HepG2 (cell line): ENCODE data around the gene MCC. TPM values are rescaled to one million over a fixed set of nuclear protein-coding genes. Genes with fewer than 3 reads are reported as not detected.

Experiments used
- BCL6 ChIP-seq: IDR thresholded peaks from 2 replicates; pipeline ENCODE4 v1.6.1; 2016; ENCODE audit warnings: missing genetic modification reagents, missing compliant biosample characterization
- FOXA1 ChIP-seq, 2 experiments: fragments of 450-650 bp in 1 of 2; sonication (generic) in 1 of 2; formaldehyde crosslinking in 1 of 2; IDR thresholded peaks; 2 replicates each; pipeline versions ENCODE4 v1.4.0 to v1.6.1; 2016 to 2020; ENCODE audit warnings: missing genetic modification reagents in 1 of 2
- FOXJ3 ChIP-seq: sonication (generic); formaldehyde crosslinking; IDR thresholded peaks from 2 replicates; pipeline ENCODE4 v1.4.0; 2020; ENCODE audit warnings: missing genetic modification reagents, mild to moderate bottlenecking, borderline replicate concordance
- GFI1 ChIP-seq: sonication (generic); formaldehyde crosslinking; IDR thresholded peaks from 2 replicates; pipeline ENCODE4 v1.5.0; 2020; ENCODE audit warnings: missing genetic modification reagents, mild to moderate bottlenecking, borderline replicate concordance
- HIVEP1 ChIP-seq: sonication (generic); formaldehyde crosslinking; IDR thresholded peaks from 2 replicates; pipeline ENCODE4 v1.4.0; 2020; ENCODE audit warnings: mild to moderate bottlenecking, missing genetic modification reagents
- HOXA5 ChIP-seq: sonication (generic); formaldehyde crosslinking; IDR thresholded peaks from 2 replicates; pipeline ENCODE4 v1.4.0; 2020; ENCODE audit warnings: missing genetic modification reagents
- KAT8 ChIP-seq: IDR thresholded peaks from 2 replicates; pipeline ENCODE4 v1.6.1; 2016; ENCODE audit warnings: missing genetic modification reagents, missing compliant biosample characterization
- MBD4 ChIP-seq: IDR thresholded peaks from 2 replicates; pipeline ENCODE4 v1.6.1; 2012; ENCODE audit warnings: low read length, inconsistent platforms, borderline replicate concordance
- NFE2L2 ChIP-seq: fragments of 150-350 bp; IDR thresholded peaks from 2 replicates; pipeline ENCODE4 v1.6.1; 2014; ENCODE audit warnings: low read length
- NFYC ChIP-seq: IDR thresholded peaks from 2 replicates; pipeline ENCODE4 v1.6.1; 2016; ENCODE audit warnings: missing genetic modification reagents, missing compliant biosample characterization
- RFX1 ChIP-seq: fragments of 450-650 bp; IDR thresholded peaks from 2 replicates; pipeline ENCODE4 v1.6.1; 2017
- SCMH1 ChIP-seq: sonication (generic); formaldehyde crosslinking; IDR thresholded peaks from 2 replicates; pipeline ENCODE4 v1.9.0; 2021; ENCODE audit warnings: missing genetic modification reagents, mild to moderate bottlenecking, borderline replicate concordance
- XBP1 ChIP-seq: sonication (generic); formaldehyde crosslinking; IDR thresholded peaks from 2 replicates; pipeline ENCODE4 v1.5.0; 2020; ENCODE audit warnings: missing genetic modification reagents
- ZFP36L2 ChIP-seq: sonication (generic); formaldehyde crosslinking; IDR thresholded peaks from 2 replicates; pipeline ENCODE4 v1.4.0; 2020; ENCODE audit warnings: missing genetic modification reagents
- ZMYM3 ChIP-seq: sonication (generic); formaldehyde crosslinking; IDR thresholded peaks from 2 replicates; pipeline ENCODE4 v1.5.1; 2020; ENCODE audit warnings: mild to moderate bottlenecking, missing genetic modification reagents
- ZNF367 ChIP-seq: sonication (generic); formaldehyde crosslinking; IDR thresholded peaks from 2 replicates; pipeline ENCODE4 v1.4.0; 2020; ENCODE audit warnings: missing genetic modification reagents, borderline replicate concordance
- ZNF549 ChIP-seq: sonication (generic); formaldehyde crosslinking; IDR thresholded peaks from 2 replicates; pipeline ENCODE4 v1.5.0; 2020; ENCODE audit warnings: missing genetic modification reagents
- polyA plus RNA-seq, 8 experiments: library from polyadenylated mRNA; depleted of rRNA in 3 of 8; stranded (reverse) in 7 of 8; unstranded in 1 of 8; fragments of >200 nt; fragmentation: Illumina TruSeq in 4 of 8; extraction: Trizol in 4 of 8; gene quantifications; 2 replicates each; pipeline versions ENCODE4 v1.2.1 to v1.2.3, GENCODE V29; 2011 to 2016; ENCODE audit warnings: low read depth in 4 of 8, missing spikeins in 1 of 8, mixed read lengths in 1 of 8; ENCODE audit not compliant: insufficient read depth in 1 of 8
- total RNA-seq, 5 experiments: library from RNA; depleted of rRNA; stranded (reverse); fragments of >200 nt; fragmentation: Illumina TruSeq; extraction: Trizol; gene quantifications; 2 replicates each; pipeline ENCODE4 v1.2.3, GENCODE V29; 2016; ENCODE audit warnings: low read depth in 1 of 5
- TF ChIP-seq, protein P1 (sequence below): sonication (generic); formaldehyde crosslinking; IDR thresholded peaks from 2 replicates; pipeline ENCODE4 v1.4.0; 2020; ENCODE audit warnings: missing genetic modification reagents
- TF ChIP-seq, protein P2 (sequence below): sonication (generic); formaldehyde crosslinking; IDR thresholded peaks from 2 replicates; pipeline ENCODE4 v1.5.0; 2020; ENCODE audit warnings: mild to moderate bottlenecking, missing genetic modification reagents
- TF ChIP-seq, protein P3 (sequence below): sonication (generic); formaldehyde crosslinking; IDR thresholded peaks from 2 replicates; pipeline ENCODE4 v1.5.0; 2020; ENCODE audit warnings: missing genetic modification reagents, mild to moderate bottlenecking, borderline replicate concordance
- TF ChIP-seq, protein P4 (sequence below): IDR thresholded peaks from 2 replicates; pipeline ENCODE4 v1.6.1; 2016; ENCODE audit warnings: missing genetic modification reagents, missing compliant biosample characterization
- TF ChIP-seq, protein P5 (sequence below), 2 experiments: sonication (generic) in 1 of 2; formaldehyde crosslinking in 1 of 2; IDR thresholded peaks; 2 replicates each; pipeline versions ENCODE4 v1.5.1 to v1.6.1; 2011 to 2020; ENCODE audit warnings: borderline replicate concordance in 1 of 2, low read depth in 1 of 2, low read length in 1 of 2, mild to moderate bottlenecking in 1 of 2, missing genetic modification reagents in 1 of 2, moderate library complexity in 1 of 2

MCC gene
- total and polyA plus RNA-seq, 2 of the 13 experiments (the other 11 are each of a cell fraction or from before 2014, with no cell fraction given): 0.55 to 2.4 TPM

DNA sequence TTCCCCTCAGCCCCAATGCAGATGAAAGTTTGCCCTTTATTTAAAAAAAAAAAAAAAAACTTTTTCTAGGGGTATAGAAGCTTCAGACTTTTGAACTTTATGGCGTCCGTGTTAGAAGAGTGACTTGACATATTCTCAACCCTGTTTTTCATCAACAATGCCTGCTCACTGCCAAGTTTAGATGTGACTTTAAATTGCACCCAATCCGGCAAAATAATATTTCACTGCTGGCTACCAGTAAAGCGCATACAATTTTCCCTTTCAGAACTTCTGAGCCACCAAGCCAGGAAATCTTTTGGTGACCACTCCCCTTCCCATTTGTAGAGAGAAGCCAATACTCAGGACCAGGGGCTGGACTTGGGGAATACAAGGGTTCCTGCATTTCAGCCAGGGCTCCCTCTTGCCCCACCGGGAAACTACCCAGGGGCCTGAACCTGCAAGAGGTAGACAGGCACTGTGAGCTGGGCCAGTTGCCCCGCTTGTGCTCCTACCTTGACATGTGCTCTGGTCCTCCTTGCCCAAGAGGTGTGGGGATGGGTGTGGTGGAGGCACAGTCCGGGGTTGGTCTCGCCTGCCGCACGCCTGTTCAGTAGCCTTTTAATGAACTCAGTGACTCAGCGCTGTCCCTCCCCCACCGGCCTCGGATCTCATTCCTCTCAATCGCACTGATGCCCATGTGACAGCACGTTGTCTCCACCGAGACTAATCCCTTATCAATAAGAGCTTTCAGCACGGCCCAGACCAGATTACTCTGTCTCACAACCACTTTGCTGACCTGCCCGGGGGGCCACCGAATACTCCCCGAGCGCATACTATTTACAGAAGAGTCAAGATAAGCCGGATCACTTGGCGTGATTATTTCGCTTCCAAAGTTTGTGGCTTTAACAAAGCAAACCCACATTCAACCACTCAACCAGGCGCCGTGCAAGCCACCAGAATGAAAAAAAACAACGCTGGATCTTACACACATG, 285.2 kb downstream of the MCC start (continued):
- TF ChIP-seq, protein P1, sequence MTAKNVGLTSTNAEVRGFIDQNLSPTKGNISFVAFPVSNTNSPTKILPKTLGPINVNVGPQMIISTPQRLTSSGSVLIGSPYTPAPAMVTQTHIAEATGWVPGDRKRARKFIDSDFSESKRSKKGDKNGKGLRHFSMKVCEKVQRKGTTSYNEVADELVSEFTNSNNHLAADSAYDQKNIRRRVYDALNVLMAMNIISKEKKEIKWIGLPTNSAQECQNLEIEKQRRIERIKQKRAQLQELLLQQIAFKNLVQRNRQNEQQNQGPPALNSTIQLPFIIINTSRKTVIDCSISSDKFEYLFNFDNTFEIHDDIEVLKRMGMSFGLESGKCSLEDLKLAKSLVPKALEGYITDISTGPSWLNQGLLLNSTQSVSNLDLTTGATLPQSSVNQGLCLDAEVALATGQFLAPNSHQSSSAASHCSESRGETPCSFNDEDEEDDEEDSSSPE: peak; percentile 23; the same call in 1 of the 2 replicates
- TF ChIP-seq ZFP36L2 (no peak), GFI1 (no peak), NFYC (CRISPR knock-in tag) (no peak), BCL6 (CRISPR knock-in tag) (0 out of 2 replicates have a peak, but pooled peaks have one; percentile 23), ZNF367 (CRISPR knock-in tag) (no peak), MBD4 (no peak), HIVEP1 (CRISPR knock-in tag) (no peak), XBP1 (CRISPR knock-in tag) (no peak), HOXA5 (CRISPR knock-in tag) (no peak), NFE2L2 (peak; percentile 49; the same call in 1 of the 2 replicates), RFX1 (no peak), KAT8 (CRISPR knock-in tag) (0 out of 2 replicates have a peak, but pooled peaks have one; percentile 35), SCMH1 (no peak), FOXA1 (IDR thresholded peaks at IDR 0.05) (no peak), FOXA1 (CRISPR knock-in tag; IDR thresholded peaks at IDR 0.05) (no peak), ZNF549 (CRISPR knock-in tag) (no peak), ZMYM3 (no peak), FOXJ3 (no peak)
- TF ChIP-seq, protein P2, sequence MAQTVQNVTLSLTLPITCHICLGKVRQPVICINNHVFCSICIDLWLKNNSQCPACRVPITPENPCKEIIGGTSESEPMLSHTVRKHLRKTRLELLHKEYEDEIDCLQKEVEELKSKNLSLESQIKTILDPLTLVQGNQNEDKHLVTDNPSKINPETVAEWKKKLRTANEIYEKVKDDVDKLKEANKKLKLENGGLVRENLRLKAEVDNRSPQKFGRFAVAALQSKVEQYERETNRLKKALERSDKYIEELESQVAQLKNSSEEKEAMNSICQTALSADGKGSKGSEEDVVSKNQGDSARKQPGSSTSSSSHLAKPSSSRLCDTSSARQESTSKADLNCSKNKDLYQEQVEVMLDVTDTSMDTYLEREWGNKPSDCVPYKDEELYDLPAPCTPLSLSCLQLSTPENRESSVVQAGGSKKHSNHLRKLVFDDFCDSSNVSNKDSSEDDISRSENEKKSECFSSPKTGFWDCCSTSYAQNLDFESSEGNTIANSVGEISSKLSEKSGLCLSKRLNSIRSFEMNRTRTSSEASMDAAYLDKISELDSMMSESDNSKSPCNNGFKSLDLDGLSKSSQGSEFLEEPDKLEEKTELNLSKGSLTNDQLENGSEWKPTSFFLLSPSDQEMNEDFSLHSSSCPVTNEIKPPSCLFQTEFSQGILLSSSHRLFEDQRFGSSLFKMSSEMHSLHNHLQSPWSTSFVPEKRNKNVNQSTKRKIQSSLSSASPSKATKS (CRISPR knock-in tag): no peak
- TF ChIP-seq, protein P3, sequence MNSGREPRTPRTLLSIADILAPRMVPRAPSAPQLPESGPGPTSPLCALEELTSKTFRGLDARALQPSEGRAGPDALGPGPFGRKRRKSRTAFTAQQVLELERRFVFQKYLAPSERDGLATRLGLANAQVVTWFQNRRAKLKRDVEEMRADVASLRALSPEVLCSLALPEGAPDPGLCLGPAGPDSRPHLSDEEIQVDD (CRISPR knock-in tag): no peak
- TF ChIP-seq, protein P4, sequence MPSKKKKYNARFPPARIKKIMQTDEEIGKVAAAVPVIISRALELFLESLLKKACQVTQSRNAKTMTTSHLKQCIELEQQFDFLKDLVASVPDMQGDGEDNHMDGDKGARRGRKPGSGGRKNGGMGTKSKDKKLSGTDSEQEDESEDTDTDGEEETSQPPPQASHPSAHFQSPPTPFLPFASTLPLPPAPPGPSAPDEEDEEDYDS (CRISPR knock-in tag): no peak
- TF ChIP-seq, protein P5, sequence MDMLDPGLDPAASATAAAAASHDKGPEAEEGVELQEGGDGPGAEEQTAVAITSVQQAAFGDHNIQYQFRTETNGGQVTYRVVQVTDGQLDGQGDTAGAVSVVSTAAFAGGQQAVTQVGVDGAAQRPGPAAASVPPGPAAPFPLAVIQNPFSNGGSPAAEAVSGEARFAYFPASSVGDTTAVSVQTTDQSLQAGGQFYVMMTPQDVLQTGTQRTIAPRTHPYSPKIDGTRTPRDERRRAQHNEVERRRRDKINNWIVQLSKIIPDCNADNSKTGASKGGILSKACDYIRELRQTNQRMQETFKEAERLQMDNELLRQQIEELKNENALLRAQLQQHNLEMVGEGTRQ (IDR thresholded peaks at IDR 0.05; ENCODE audit: low read depth, low read length): 0 out of 2 replicates have a peak, but pooled peaks have one; percentile 21
- TF ChIP-seq, protein P5 (CRISPR knock-in tag; IDR thresholded peaks at IDR 0.05; ENCODE audit: borderline replicate concordance): no peak
